GM12878 (cell line): ENCODE data around the gene ERC2. TPM values are rescaled to one million over a fixed set of nuclear protein-coding genes. Genes with fewer than 3 reads are reported as not detected.

Experiments
- ATAC-seq: fragments of 200-7000 bp; cut with Tn5 transposase; 3 replicates; pipeline ENCODE4 v1.9.1; 2020; ENCODE audit warnings: mild to moderate bottlenecking, moderate library complexity
- BruUV-seq: library from RNA; stranded (reverse); fragments of 400-500 nt; replicated peaks from 2 replicates; lab custom pipeline; 2021; lab: Mats Ljungman, UMichigan
- CTCF ChIA-PET: fragments of 300-600 bp; sonication (Branson Sonifier 250); formaldehyde crosslinking; extraction: SDS; loops from one replicate; lab custom pipeline; 2021; ENCODE audit warnings: inconsistent platforms; lab: Yijun Ruan, JAX
- POLR2A ChIA-PET: fragments of 350-600 bp; formaldehyde crosslinking; extraction: SDS; loops from one replicate; lab custom pipeline; 2021; ENCODE audit warnings: inconsistent platforms; lab: Charles Lee
- RAD21 ChIA-PET: fragments of 300-600 bp; sonication (Branson Sonifier 250); formaldehyde crosslinking; loops from one replicate; lab custom pipeline; 2023; ENCODE audit warnings: antibody characterized with exemption; ENCODE audit not compliant: unreplicated experiment; lab: Charles Lee
- SMC1A ChIA-PET: fragments of 300-600 bp; sonication (Branson Sonifier 250); formaldehyde crosslinking; loops from one replicate; lab custom pipeline; 2023; ENCODE audit not compliant: unreplicated experiment, uncharacterized antibody; lab: Charles Lee
- DNase-seq: peaks from one replicate; pipeline ENCODE4 v3.0.0-alpha.2; 2011; ENCODE audit warnings: low read depth, low spot score
- FAIRE-seq: peaks from 3 replicates; lab custom pipeline; 2011; peaks lifted over from hg19 to GRCh38; lab: Jason Lieb, UNC
- H2AFZ ChIP-seq: 2 replicates; pipeline ENCODE4 v1.6.0; 2011; ENCODE audit warnings: low read depth, low read length, control low read depth; ENCODE audit not compliant: control insufficient read depth
- H3K27ac ChIP-seq: 2 replicates; pipeline ENCODE4 v1.5.1; 2011; ENCODE audit warnings: control low read depth; ENCODE audit not compliant: control insufficient read depth, insufficient read depth
- H3K27me3 ChIP-seq, 2 experiments: replicated peaks in 1 of 2; 2 replicates each; pipeline versions ENCODE4 v1.6.0 to v1.6.1; 2011; ENCODE audit warnings: low read length in 1 of 2; ENCODE audit not compliant: control insufficient read depth in 2 of 2, insufficient read depth in 2 of 2
- H3K36me3 ChIP-seq, 2 experiments: 2 replicates each; pipeline ENCODE4 v1.5.1; 2011; ENCODE audit warnings: low read length in 1 of 2; ENCODE audit not compliant: control insufficient read depth in 2 of 2, insufficient read depth in 2 of 2
- H3K4me1 ChIP-seq: 2 replicates; pipeline ENCODE4 v1.6.1; 2011; ENCODE audit warnings: mild to moderate bottlenecking, low read length, moderate library complexity, mixed read lengths; ENCODE audit not compliant: control insufficient read depth, insufficient read depth
- H3K4me2 ChIP-seq: 2 replicates; pipeline ENCODE4 v1.6.0; 2011; ENCODE audit warnings: control low read depth; ENCODE audit not compliant: control insufficient read depth, insufficient read depth
- H3K4me3 ChIP-seq: fragments of 200-600 bp; sonication (generic); 2 replicates; pipeline ENCODE4 v1.5.1; 2016
- H3K79me2 ChIP-seq: 2 replicates; pipeline ENCODE4 v1.6.0; 2011; ENCODE audit warnings: low read length; ENCODE audit not compliant: control insufficient read depth, insufficient read depth
- H3K9ac ChIP-seq: 2 replicates; pipeline ENCODE4 v1.8.0; 2011; ENCODE audit warnings: low read length, control low read depth, mixed read lengths; ENCODE audit not compliant: control insufficient read depth, insufficient read depth
- H3K9me3 ChIP-seq: replicated peaks from 3 replicates; pipeline ENCODE4 v1.5.1; 2011; ENCODE audit warnings: mild to moderate bottlenecking, low read length; ENCODE audit not compliant: control insufficient read depth, insufficient read depth
- H4K20me1 ChIP-seq: 2 replicates; pipeline ENCODE4 v1.6.0; 2011; ENCODE audit not compliant: control insufficient read depth, insufficient read depth
- CEBPB ChIP-seq, 2 experiments: fragments of 150-350 bp in 1 of 2; IDR thresholded peaks; 2 replicates each; pipeline ENCODE4 v1.6.1; 2012 to 2014; ENCODE audit warnings: low read depth in 2 of 2, low read length in 2 of 2, borderline replicate concordance in 1 of 2, inconsistent platforms in 1 of 2
- GABPA ChIP-seq: IDR thresholded peaks from 2 replicates; pipeline ENCODE4 v1.6.1; 2014; ENCODE audit warnings: antibody characterized with exemption, low read depth, mild to moderate bottlenecking, inconsistent platforms
- MXI1 ChIP-seq: fragments of 150-350 bp; IDR thresholded peaks from 2 replicates; pipeline ENCODE4 v1.6.1; 2011; ENCODE audit warnings: low read depth, mild to moderate bottlenecking, inconsistent platforms, low read length, improper control_type of control experiment
- NR2C1 ChIP-seq: fragments of 450-650 bp; IDR thresholded peaks from 2 replicates; pipeline ENCODE4 v1.6.1; 2017; ENCODE audit warnings: antibody characterized with exemption, mild to moderate bottlenecking, moderate library complexity
- ZNF622 ChIP-seq: fragments of 450-650 bp; IDR thresholded peaks from 2 replicates; pipeline ENCODE4 v1.6.1; 2017; ENCODE audit warnings: mild to moderate bottlenecking, inconsistent platforms
- WGBS: methylation state at CpG from one replicate; pipeline ENCODE4 v1.1.6; 2016; ENCODE audit warnings: low lambda C conversion rate; ENCODE audit not compliant: insufficient replicate concordance, insufficient coverage; ENCODE audit errors: missing lambda C conversion rate; 5-methylcytosine and 5-hydroxymethylcytosine counted together
- in situ Hi-C: fragments of 300-500 bp; cut with MboI; formaldehyde crosslinking; loops from 9 replicates; pipeline ENCODE4 v1.14.3; 2018; ENCODE audit warnings: mixed read lengths
- intact Hi-C: fragments of 100-400 bp; cut with micrococcal nuclease; formaldehyde crosslinking; loops from one replicate; pipeline ENCODE4 v1.14.2; 2022; ENCODE audit not compliant: unreplicated experiment
- polyA plus RNA-seq, 11 experiments: library from polyadenylated mRNA; depleted of rRNA in 4 of 11; unstranded in 6 of 11; stranded (reverse) in 5 of 11; fragments of >200 nt; fragmentation: Nextera tagmentation in 4 of 11; fragmentation: Illumina TruSeq in 1 of 11; extraction: Ambion mirVana in 4 of 11; extraction: Trizol in 1 of 11; gene quantifications; 1 replicate in 1 of 11; 2 replicates in 10 of 11; pipeline versions ENCODE4 v1.2.1 to v1.2.3, GENCODE V29; 2011 to 2016; ENCODE audit warnings: inconsistent platforms in 2 of 11, missing spikeins in 2 of 11, low read depth in 1 of 11
- total RNA-seq, 4 experiments: library from RNA; depleted of rRNA in 3 of 4; stranded (reverse); fragments of >200 nt in 3 of 4; fragmentation: Illumina TruSeq in 1 of 4; extraction: Trizol in 1 of 4; gene quantifications; 2 replicates each; pipeline versions ENCODE4 v1.2.1 to v1.2.3, GENCODE V29; 2013 to 2021
- TF ChIP-seq, protein P1 (sequence below): IDR thresholded peaks from 2 replicates; pipeline ENCODE4 v1.6.1; 2012; ENCODE audit warnings: mild to moderate bottlenecking, low read depth, low read length
- TF ChIP-seq, protein P2 (sequence below): fragments of 450-650 bp; IDR thresholded peaks from 2 replicates; pipeline ENCODE4 v1.6.1; 2017; ENCODE audit warnings: borderline replicate concordance

The ERC2 gene
- total and polyA plus RNA-seq, 10 of the 15 experiments (the other 5 are each of a cell fraction or from before 2014, with no cell fraction given) = 0.06 to 1.4 (median 0.12) TPM; not detected in 3

DNA sequence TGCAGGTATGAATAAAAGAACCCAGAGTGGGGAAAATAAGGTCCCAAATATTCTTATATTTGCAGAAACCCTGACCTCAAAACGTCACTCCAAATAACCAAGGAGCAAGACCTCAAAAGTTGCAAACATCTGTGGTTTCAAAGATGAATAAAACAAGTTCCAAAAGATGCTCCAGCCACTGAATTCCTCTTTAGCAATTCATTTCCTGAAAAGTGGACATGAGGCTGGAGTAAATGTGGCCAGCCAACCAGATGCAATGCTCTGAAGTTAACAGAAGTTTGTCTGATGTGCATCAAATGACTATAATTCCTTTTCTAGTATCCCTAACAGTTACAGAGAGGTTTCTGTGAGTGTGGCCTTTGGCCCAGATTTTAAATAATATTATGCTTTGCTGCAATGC lies 910.0 kb downstream of the ERC2 start:
- POLR2A ChIA-PET = no interaction called here
- no peak overlapping the region for H3K27ac ChIP-seq
- no peak for TF ChIP-seq NR2C1
- TF ChIP-seq ZNF622 = no peak
- TF ChIP-seq GABPA = no peak
- in situ Hi-C loops (no loop called here), intact Hi-C loops (no loop called here)
- no peaks in the 10 kb centered on the region for H3K36me3 ChIP-seq
- SMC1A ChIA-PET = no interaction called here
- no peaks in the 10 kb centered on the region for H3K4me1 ChIP-seq
- FAIRE-seq (no peak), ATAC-seq (no peak), DNase-seq (no peak)
- no peaks in the 10 kb centered on the region for H3K27me3 ChIP-seq
- H3K4me2 ChIP-seq = no peak overlapping the region
- H3K79me2 ChIP-seq = no peaks in the 10 kb centered on the region
- H4K20me1 ChIP-seq = no peaks in the 10 kb centered on the region
- RAD21 ChIA-PET = no interaction called here
- WGBS = 0% methylated on average over 1 of the region's 1 CpG
- no TSS peak for BruUV-seq
- no peak overlapping the region for H3K9ac ChIP-seq
- CTCF ChIA-PET = no interaction called here
- no peak overlapping the region for H3K4me3 ChIP-seq
- H3K9me3 ChIP-seq = no peaks in the 10 kb centered on the region
- no peak overlapping the region for H2AFZ ChIP-seq

DNA sequence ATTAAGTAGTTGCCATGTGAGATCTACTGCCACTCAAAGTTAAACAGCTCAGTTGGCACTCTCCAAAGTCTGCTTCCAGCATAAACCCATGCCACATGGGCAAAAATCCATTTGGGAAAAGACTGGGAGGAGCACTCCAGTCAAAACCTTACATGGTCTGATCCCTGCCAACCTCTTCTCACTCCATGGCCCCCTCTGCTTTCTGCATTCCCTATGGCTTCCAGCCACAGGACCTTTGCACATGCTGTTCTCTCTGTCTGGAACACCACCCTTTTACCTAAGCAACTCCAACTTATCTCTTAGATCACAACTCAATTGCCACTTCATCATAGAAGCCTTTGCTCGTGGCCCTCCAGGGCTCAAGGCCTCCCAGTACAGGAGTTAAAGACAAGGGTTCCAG lies 910.7 kb downstream of the ERC2 start:
- SMC1A ChIA-PET = no interaction called here
- Histone ChIP-seq H3K9me3 (no peaks in the 10 kb centered on the region), H3K4me1 (no peaks in the 10 kb centered on the region), H4K20me1 (no peaks in the 10 kb centered on the region), H3K4me2 (no peak overlapping the region), H3K36me3 (no peaks in the 10 kb centered on the region), H3K4me3 (no peak overlapping the region), H3K9ac (no peak overlapping the region), H3K27ac (no peak overlapping the region), H3K79me2 (no peaks in the 10 kb centered on the region), H3K27me3 (no peaks in the 10 kb centered on the region), H2AFZ (no peak overlapping the region)
- ATAC-seq (no peak), FAIRE-seq (no peak), DNase-seq (no peak)
- WGBS = 0% methylated on average over 1 of the region's 1 CpG
- intact Hi-C loops = no loop called here
- RAD21 ChIA-PET = no interaction called here
- in situ Hi-C loops = no loop called here
- CTCF ChIA-PET = no interaction called here
- BruUV-seq = no TSS peak
- POLR2A ChIA-PET = no interaction called here
- TF ChIP-seq MXI1 = no peak
- TF ChIP-seq, protein P1, sequence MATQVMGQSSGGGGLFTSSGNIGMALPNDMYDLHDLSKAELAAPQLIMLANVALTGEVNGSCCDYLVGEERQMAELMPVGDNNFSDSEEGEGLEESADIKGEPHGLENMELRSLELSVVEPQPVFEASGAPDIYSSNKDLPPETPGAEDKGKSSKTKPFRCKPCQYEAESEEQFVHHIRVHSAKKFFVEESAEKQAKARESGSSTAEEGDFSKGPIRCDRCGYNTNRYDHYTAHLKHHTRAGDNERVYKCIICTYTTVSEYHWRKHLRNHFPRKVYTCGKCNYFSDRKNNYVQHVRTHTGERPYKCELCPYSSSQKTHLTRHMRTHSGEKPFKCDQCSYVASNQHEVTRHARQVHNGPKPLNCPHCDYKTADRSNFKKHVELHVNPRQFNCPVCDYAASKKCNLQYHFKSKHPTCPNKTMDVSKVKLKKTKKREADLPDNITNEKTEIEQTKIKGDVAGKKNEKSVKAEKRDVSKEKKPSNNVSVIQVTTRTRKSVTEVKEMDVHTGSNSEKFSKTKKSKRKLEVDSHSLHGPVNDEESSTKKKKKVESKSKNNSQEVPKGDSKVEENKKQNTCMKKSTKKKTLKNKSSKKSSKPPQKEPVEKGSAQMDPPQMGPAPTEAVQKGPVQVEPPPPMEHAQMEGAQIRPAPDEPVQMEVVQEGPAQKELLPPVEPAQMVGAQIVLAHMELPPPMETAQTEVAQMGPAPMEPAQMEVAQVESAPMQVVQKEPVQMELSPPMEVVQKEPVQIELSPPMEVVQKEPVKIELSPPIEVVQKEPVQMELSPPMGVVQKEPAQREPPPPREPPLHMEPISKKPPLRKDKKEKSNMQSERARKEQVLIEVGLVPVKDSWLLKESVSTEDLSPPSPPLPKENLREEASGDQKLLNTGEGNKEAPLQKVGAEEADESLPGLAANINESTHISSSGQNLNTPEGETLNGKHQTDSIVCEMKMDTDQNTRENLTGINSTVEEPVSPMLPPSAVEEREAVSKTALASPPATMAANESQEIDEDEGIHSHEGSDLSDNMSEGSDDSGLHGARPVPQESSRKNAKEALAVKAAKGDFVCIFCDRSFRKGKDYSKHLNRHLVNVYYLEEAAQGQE = no peak
- TF ChIP-seq CEBPB (IDR thresholded peaks at IDR 0.05; ENCODE audit: borderline replicate concordance in 1 of 2, low read depth in 2 of 2, low read length in 2 of 2) = no peak
- TF ChIP-seq, protein P2, sequence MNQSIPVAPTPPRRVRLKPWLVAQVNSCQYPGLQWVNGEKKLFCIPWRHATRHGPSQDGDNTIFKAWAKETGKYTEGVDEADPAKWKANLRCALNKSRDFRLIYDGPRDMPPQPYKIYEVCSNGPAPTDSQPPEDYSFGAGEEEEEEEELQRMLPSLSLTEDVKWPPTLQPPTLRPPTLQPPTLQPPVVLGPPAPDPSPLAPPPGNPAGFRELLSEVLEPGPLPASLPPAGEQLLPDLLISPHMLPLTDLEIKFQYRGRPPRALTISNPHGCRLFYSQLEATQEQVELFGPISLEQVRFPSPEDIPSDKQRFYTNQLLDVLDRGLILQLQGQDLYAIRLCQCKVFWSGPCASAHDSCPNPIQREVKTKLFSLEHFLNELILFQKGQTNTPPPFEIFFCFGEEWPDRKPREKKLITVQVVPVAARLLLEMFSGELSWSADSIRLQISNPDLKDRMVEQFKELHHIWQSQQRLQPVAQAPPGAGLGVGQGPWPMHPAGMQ = no peak
